ENCODE measurements around the gene LRRC59.
"Not testable (repeated sequence)": the region's sequence is repeated elsewhere in the genome, so short reads cannot be mapped to it uniquely, and the experiment has no call there.

- not testable (repeated sequence) for TF ChIP-seq CTCF (IDR thresholded peaks at IDR 0.05 in 2 of 3, conservative IDR thresholded peaks at IDR 0.05 in 1 of 3; ENCODE audit: borderline replicate concordance in 1 of 3, insufficient read depth in 1 of 3, low read depth in 2 of 3, low read length in 2 of 3); POLR2AphosphoS5 (IDR thresholded peaks at IDR 0.05; ENCODE audit: low read depth, low read length); EZH2 (IDR thresholded peaks at IDR 0.05); SP1 (IDR thresholded peaks at IDR 0.05; ENCODE audit: low read depth); POLR2A (IDR thresholded peaks at IDR 0.05; ENCODE audit: borderline replicate concordance, extremely low read depth, insufficient read depth, insufficient read length); REST (IDR thresholded peaks at IDR 0.05; ENCODE audit: low read depth); EGR1 (IDR thresholded peaks at IDR 0.05; ENCODE audit: low read depth)
Measured at GRCh38 chr17:50399591-50399990, 2.3 kb upstream of the LRRC59 start.
